Left lung (tissue), 10 donors: ENCODE data around the gene ZNF560. TPM values are rescaled to one million over a fixed set of nuclear protein-coding genes. Genes with fewer than 3 reads are reported as not detected.

Source experiments
- ATAC-seq: fragments of 200-7000 bp; cut with Tn5 transposase; one replicate; pipeline ENCODE4 v1.9.1; 2020; ENCODE audit warnings: moderate library complexity
- DNase-seq, 4 donors: peaks; one replicate each; pipeline ENCODE4 v3.0.0-alpha.2; 2013 to 2020
- H3K27ac ChIP-seq, 2 donors: fragments of 200-600 bp; sonication (generic) in 1 of 2; one replicate each; pipeline versions ENCODE4 v1.5.0 to v1.8.0; 2020 to 2021
- H3K27me3 ChIP-seq, 2 donors: fragments of 200-600 bp; sonication (generic) in 1 of 2; one replicate each; pipeline versions ENCODE4 v1.5.0 to v1.8.0; 2020 to 2021
- H3K36me3 ChIP-seq, 2 donors: fragments of 200-600 bp; sonication (generic) in 1 of 2; one replicate each; pipeline versions ENCODE4 v1.5.0 to v1.8.0; 2020 to 2021
- H3K4me1 ChIP-seq, 2 donors: fragments of 200-600 bp; one replicate each; pipeline ENCODE4 v1.8.0; 2021
- H3K4me3 ChIP-seq, 2 donors: fragments of 200-600 bp; sonication (generic) in 1 of 2; one replicate each; pipeline versions ENCODE4 v1.5.0 to v1.8.0; 2020 to 2021; ENCODE audit warnings: mild to moderate bottlenecking in 1 of 2
- H3K9me3 ChIP-seq, 2 donors: fragments of 200-600 bp; sonication (generic) in 1 of 2; one replicate each; pipeline versions ENCODE4 v1.5.0 to v1.8.0; 2020 to 2021
- CTCF ChIP-seq, 2 donors: fragments of 200-600 bp; sonication (generic) in 1 of 2; IDR thresholded peaks; one replicate each; pipeline versions ENCODE4 v1.5.0 to v1.8.0; 2021; ENCODE audit warnings: antibody characterized with exemption in 2 of 2
- intact Hi-C, 2 donors: fragments of 100-400 bp; cut with DNase I; formaldehyde crosslinking; loops; one replicate each; pipeline versions ENCODE4 v1.11.2 to v1.14.2; 2022
- polyA plus RNA-seq, 6 donors: library from polyadenylated mRNA; unstranded; fragments of 120-200 nt; gene quantifications; one replicate each; pipeline ENCODE4 v1.2.1, GENCODE V29; 2013; ENCODE audit not compliant: insufficient read length in 6 of 6
- total RNA-seq, 2 donors: library from RNA; stranded (reverse); fragmentation: NEBNext Ultra II Directional; extraction: Animal tissue kit (Norgen Biotek cat#: 25700); gene quantifications; one replicate each; pipeline ENCODE4 v1.2.1, GENCODE V29; 2021
- donor health status: DM: no; HTN: yes; CAD: no.
- donor health status: DM: no; HTN: no; CAD: no.

Gene ZNF560
- total and polyA plus RNA-seq, 8 donors: 0.13 to 0.59 (median 0.21) TPM

GRCh38 chr19:9474975-9475374 lies 23.4 kb downstream of the ZNF560 start:
- H3K9me3 ChIP-seq: peaks cover 6 to 75% of the 10 kb centered on the region in 2 donors
- no peak overlapping the region for H3K4me3 ChIP-seq
- H3K27ac ChIP-seq: no peak overlapping the region
- no peak for ATAC-seq
- no peak for TF ChIP-seq CTCF (IDR thresholded peaks at IDR 0.05)
- H3K4me1 ChIP-seq: no peaks in the 10 kb centered on the region
- intact Hi-C loops: no loop called here
- H3K27me3 ChIP-seq: no peaks in the 10 kb centered on the region
- H3K36me3 ChIP-seq: no peaks in the 10 kb centered on the region
- no peak for DNase-seq

- ATAC-seq (no peak), DNase-seq (no peak)
- Histone ChIP-seq H3K4me3 (no peak overlapping the region), H3K36me3 (peaks cover 0 to 3% of the 10 kb centered on the region in 2 donors), H3K27me3 (no peaks in the 10 kb centered on the region), H3K27ac (no peak overlapping the region), H3K4me1 (no peaks in the 10 kb centered on the region), H3K9me3 (peaks cover 4 to 93% of the 10 kb centered on the region in 2 donors)
- TF ChIP-seq CTCF (IDR thresholded peaks at IDR 0.05): no peak
- intact Hi-C loops: no loop called here
Measured at GRCh38 chr19:9467161-9467560, 31.3 kb downstream of the ZNF560 start.

GRCh38 chr19:9461938-9462337 lies 36.5 kb downstream of the ZNF560 start:
- ATAC-seq (no peak), DNase-seq (no peak)
- Histone ChIP-seq H3K9me3 (peaks cover 0 to 99% of the 10 kb centered on the region in 2 donors), H3K36me3 (peaks cover 0 to 6% of the 10 kb centered on the region in 2 donors), H3K4me3 (no peak overlapping the region), H3K27ac (no peak overlapping the region), H3K27me3 (no peaks in the 10 kb centered on the region), H3K4me1 (no peaks in the 10 kb centered on the region)
- no peak for TF ChIP-seq CTCF (IDR thresholded peaks at IDR 0.05)
- intact Hi-C loops: no loop called here

- Histone ChIP-seq H3K9me3 (peaks cover 0 to 99% of the 10 kb centered on the region in 2 donors), H3K36me3 (no peaks in the 10 kb centered on the region)
- no peak for DNase-seq
Measured at GRCh38 chr19:9456018-9456689, 42.3 kb downstream of the ZNF560 start.

GRCh38 chr19:9453953-9454352 lies 44.5 kb downstream of the ZNF560 start:
- TF ChIP-seq CTCF (IDR thresholded peaks at IDR 0.05): no peak

More at GRCh38 chr19:9456018-9456689, 42.3 kb downstream of the ZNF560 start:
- H3K4me3 ChIP-seq: no peak overlapping the region
- H3K27me3 ChIP-seq: no peaks in the 10 kb centered on the region
- intact Hi-C loops: no loop called here
- no peak for ATAC-seq
- no peaks in the 10 kb centered on the region for H3K4me1 ChIP-seq
- TF ChIP-seq CTCF (IDR thresholded peaks at IDR 0.05): no peak
- no peak overlapping the region for H3K27ac ChIP-seq

More at GRCh38 chr19:9453953-9454352, 44.5 kb downstream of the ZNF560 start:
- no peak overlapping the region for H3K4me3 ChIP-seq
- no peak for ATAC-seq
- H3K27me3 ChIP-seq: no peaks in the 10 kb centered on the region
- no peak for DNase-seq
- peaks cover 8 to 99% of the 10 kb centered on the region in 2 donors for H3K9me3 ChIP-seq
- no peaks in the 10 kb centered on the region for H3K36me3 ChIP-seq
- H3K27ac ChIP-seq: no peak overlapping the region
- no peaks in the 10 kb centered on the region for H3K4me1 ChIP-seq
- intact Hi-C loops: no loop called here
